DMS53 treated with DMSO at 0.1 percent for 48 hours (cell line): ENCODE measurements around the gene SPP1.
"Not testable (repeated sequence)": the region's sequence is repeated elsewhere in the genome, so short reads cannot be mapped to it uniquely, and the experiment has no call there.

Experiments used
- DNase-seq: peaks from one replicate; lab custom pipeline; 2025; ENCODE audit not compliant: unreplicated experiment; lab: John Stamatoyannopoulos, UW

The SPP1 gene

DNA sequence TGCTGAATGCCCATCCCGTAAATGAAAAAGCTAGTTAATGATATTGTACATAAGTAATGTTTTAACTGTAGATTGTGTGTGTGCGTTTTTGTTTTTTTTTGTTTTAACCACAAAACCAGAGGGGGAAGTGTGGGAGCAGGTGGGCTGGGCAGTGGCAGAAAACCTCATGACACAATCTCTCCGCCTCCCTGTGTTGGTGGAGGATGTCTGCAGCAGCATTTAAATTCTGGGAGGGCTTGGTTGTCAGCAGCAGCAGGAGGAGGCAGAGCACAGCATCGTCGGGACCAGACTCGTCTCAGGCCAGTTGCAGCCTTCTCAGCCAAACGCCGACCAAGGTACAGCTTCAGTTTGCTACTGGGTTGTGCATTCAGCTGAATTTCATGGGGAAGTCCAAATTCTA lies at the start of gene SPP1:
Gene SPP1, plus strand, starts transcription at position 249 of the 400 bp plus-strand sequence. CDS start 1,182 bp downstream, outside the sequence.
- DNase-seq, result no peak

- DNase-seq, result no peak
Measured at GRCh38 chr4:87926554-87927098, 48.9 kb upstream of the SPP1 start.

DNA sequence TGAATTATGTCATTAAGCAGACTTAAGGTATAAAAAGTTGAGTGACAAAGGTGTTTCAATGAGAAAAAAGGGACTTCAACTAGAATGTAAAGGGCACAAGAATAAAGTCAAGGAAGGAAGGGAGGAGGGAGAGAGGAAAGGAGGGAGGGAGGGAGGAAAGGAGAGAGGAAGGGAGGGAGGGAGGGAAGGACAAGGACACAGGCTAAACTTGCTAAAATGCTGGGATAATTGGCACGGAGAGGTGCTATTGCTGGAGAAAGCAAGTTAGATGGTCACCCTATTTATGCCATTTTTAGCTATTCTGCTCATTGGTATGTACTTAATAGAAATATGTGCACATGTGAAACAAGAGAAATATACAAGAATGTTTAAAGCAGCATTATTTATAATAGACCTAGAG lies 44.9 kb upstream of the SPP1 start:
- no peak for DNase-seq

GRCh38 chr4:87931932-87932331 lies 43.6 kb upstream of the SPP1 start:
- DNase-seq, result no peak

GRCh38 chr4:87932718-87933141 lies 42.8 kb upstream of the SPP1 start:
- DNase-seq, result no peak

- no peak for DNase-seq
Measured at GRCh38 chr4:87933337-87933736, 42.2 kb upstream of the SPP1 start.

- no peak for DNase-seq
Measured at GRCh38 chr4:87934157-87934704, 41.3 kb upstream of the SPP1 start.

GRCh38 chr4:87934973-87935372 lies 40.5 kb upstream of the SPP1 start:
- no peak for DNase-seq

DNA sequence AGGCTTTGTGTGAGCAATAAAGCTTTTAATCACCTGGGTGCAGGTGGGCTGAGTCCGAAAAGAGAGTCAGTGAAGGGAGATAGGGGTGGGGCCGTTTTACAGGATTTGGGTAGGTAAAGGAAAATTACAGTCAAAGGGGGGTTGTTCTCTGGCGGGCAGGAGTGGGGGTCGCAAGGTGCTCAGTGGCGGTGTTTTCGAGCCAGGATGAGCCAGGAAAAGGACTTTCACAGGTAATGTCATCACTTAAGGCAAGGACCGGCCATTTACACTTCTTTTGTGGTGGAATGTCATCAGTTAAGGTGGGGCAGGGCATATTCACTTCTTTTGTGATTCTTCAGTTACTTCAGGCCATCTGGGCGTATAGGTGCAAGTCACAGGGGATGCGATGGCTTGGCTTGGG lies 39.6 kb upstream of the SPP1 start:
- DNase-seq, result not testable (repeated sequence)

DNA sequence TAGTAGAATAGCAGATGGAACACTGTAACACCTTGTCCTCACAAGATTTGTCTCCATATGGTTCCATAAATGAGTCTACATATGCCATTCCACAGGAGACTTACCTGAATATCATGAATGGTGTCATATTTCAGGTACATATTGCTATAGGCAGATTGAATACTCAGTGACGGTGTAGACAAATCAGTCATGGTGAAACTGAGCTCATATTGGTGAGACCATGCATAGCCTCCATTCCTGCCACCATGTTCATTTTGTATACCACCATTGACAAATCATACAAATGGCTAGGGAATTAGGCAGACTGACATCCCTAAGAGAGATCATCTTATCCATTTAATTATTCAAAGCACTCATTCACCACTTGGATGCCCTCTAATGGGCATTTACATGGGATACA lies 38.0 kb upstream of the SPP1 start:
- DNase-seq, result no peak

- DNase-seq, result no peak
Measured at GRCh38 chr4:87938746-87939145, 36.8 kb upstream of the SPP1 start.

DNA sequence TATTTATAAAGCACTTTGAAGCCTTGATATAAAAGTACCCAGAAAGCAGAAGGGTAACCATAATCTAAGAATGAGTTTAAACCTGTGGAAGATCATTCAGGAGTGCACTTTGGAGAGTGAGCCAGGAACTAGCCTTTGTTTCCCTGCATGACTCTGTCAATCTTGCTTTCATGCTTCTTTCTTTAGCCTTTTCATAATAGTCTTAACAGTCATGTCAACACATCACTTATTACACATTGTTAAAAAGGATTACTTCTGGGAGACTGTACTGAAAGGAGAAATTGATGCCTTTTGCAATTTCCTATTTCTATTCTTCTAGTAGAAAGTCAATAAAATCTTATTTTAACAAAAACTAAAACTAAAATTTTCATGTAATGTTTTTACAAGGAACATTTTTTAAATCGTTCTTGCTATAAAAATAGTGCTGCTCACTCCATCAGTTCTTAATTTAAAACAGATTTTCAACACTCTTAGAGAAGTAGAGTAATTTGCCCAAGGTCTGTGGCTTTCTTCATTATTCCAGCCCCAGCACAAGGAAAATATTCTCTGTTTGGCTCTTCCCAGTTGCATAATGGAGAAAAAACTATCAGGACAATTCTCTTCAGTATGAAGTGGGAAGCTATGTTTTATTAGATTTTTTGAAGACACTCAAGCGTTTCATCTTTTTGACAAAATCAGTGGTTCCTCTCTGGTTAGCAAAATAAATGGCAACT lies 35.4 kb upstream of the SPP1 start:
- no peak for DNase-seq

DNA sequence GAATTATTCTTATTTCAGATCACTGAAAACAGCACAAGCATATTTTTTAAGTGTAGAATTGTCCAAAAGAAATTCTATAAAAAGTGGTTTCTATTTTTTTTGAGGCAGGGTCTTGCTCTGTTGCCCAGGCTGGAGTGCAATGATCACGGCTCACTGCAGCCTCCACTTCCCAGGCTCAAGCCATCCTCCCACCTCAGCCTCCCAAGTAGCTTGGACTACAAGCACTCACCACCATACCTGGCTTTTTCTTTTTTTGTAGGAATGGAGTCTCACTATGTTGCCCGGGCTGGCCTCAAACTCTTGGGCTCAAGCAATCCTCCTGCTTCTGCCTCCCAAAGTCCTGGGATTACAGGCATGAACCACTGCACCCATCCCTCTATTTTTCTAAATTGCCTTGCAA lies 34.7 kb upstream of the SPP1 start:
- DNase-seq, result not testable (repeated sequence)

GRCh38 chr4:87941537-87942392 lies 33.7 kb upstream of the SPP1 start:
- DNase-seq, result no peak

DNA sequence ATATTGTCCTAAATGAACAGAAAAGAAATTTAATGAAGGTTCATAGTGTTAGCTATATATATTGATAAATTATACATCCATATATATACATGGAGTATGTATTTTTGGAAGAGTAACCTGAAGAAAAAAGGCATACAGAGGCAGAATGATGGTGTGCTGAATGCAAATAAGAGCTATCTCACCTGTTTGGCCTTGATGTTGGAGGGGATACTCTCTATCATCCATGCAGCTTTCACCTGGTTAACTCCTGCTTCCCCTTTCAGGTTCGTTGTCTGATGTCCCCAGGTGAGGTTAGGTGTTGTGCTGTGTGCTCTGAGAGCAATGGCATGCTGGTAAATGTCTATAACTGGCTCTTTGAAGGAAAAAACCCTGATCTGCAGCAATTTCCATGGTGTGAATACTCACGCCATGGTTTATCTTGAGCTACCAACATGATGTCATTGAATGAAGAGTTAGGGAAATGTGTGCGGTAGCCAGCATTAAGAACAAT lies 31.8 kb upstream of the SPP1 start:
- no peak for DNase-seq

GRCh38 chr4:87944967-87945366 lies 30.5 kb upstream of the SPP1 start:
- no peak for DNase-seq

GRCh38 chr4:87946766-87947165 lies 28.7 kb upstream of the SPP1 start:
- no peak for DNase-seq

GRCh38 chr4:87947381-87948160 lies 27.9 kb upstream of the SPP1 start:
- no peak for DNase-seq

- DNase-seq, result no peak
Measured at GRCh38 chr4:87949961-87950360, 25.6 kb upstream of the SPP1 start.

GRCh38 chr4:87950493-87950892 lies 25.0 kb upstream of the SPP1 start:
- DNase-seq, result no peak
